Endothelial cell of umbilical vein (primary cell): ENCODE data around the gene ARF6. TPM values are rescaled to one million over a fixed set of nuclear protein-coding genes. Genes with fewer than 3 reads are reported as not detected.

ENCODE experiments used
- BruUV-seq: library from RNA; stranded (reverse); fragments of 400-500 nt; replicated peaks from 2 replicates; lab custom pipeline; 2021; lab: Mats Ljungman, UMichigan
- CTCF ChIA-PET: fragments of 300-600, 350-600 bp; sonication (Branson Sonifier 250); formaldehyde crosslinking; loops from one replicate; lab custom pipeline; 2021; ENCODE audit warnings: antibody characterized with exemption, inconsistent platforms; lab: Charles Lee
- POLR2A ChIA-PET: fragments of 300-600, 350-600 bp; sonication (Branson Sonifier 250); formaldehyde crosslinking; loops from one replicate; lab custom pipeline; 2021; ENCODE audit warnings: antibody characterized with exemption, inconsistent platforms; lab: Charles Lee
- DNase-seq: peaks from one replicate; pipeline ENCODE4 v3.0.0-alpha.2; 2011; ENCODE audit warnings: low read depth, low spot score
- FAIRE-seq: peaks from 2 replicates; lab custom pipeline; 2011; peaks lifted over from hg19 to GRCh38; lab: Jason Lieb, UNC
- H2AFZ ChIP-seq: 2 replicates; pipeline ENCODE4 v1.6.0; 2012; ENCODE audit warnings: low read depth, low read length, control low read depth, inconsistent platforms
- H3K27ac ChIP-seq: 2 replicates; pipeline ENCODE4 v1.5.1; 2011; ENCODE audit warnings: low read depth, mild to moderate bottlenecking, control low read depth, low read length, moderate library complexity; ENCODE audit not compliant: insufficient read depth
- H3K27me3 ChIP-seq, 2 experiments: 2 replicates each; pipeline versions ENCODE4 v1.6.0 to v1.6.1; 2011; ENCODE audit warnings: low read length in 2 of 2, mixed read lengths in 1 of 2; ENCODE audit not compliant: control insufficient read depth in 2 of 2, insufficient read depth in 2 of 2
- H3K36me3 ChIP-seq, 2 experiments: 2 replicates in 1 of 2; 3 replicates in 1 of 2; pipeline ENCODE4 v1.5.1; 2011; ENCODE audit warnings: low read length in 2 of 2, mild to moderate bottlenecking in 1 of 2, moderate library complexity in 1 of 2; ENCODE audit not compliant: control insufficient read depth in 2 of 2, insufficient read depth in 2 of 2; ENCODE audit errors: extremely low read depth in 1 of 2
- H3K4me1 ChIP-seq: 3 replicates; pipeline ENCODE4 v1.5.1; 2011; ENCODE audit warnings: mild to moderate bottlenecking, low read length; ENCODE audit not compliant: control insufficient read depth, insufficient read depth; ENCODE audit errors: extremely low read depth
- H3K4me2 ChIP-seq: 2 replicates; pipeline ENCODE4 v1.6.1; 2011; ENCODE audit warnings: low read length, control low read depth, mixed read lengths; ENCODE audit not compliant: insufficient read depth
- H3K4me3 ChIP-seq, 3 experiments: fragments of 200-600 bp in 1 of 3; sonication (generic), shearing (Covaris generic) in 1 of 3; replicated peaks in 1 of 3; 2 replicates each; pipeline ENCODE4 v1.5.1; 2011 to 2016; ENCODE audit warnings: control low read depth in 3 of 3, low read length in 3 of 3, mild to moderate bottlenecking in 2 of 3, inconsistent platforms in 1 of 3, low read depth in 1 of 3, moderate library complexity in 1 of 3; ENCODE audit not compliant: insufficient read depth in 1 of 3
- H3K79me2 ChIP-seq: 2 replicates; pipeline ENCODE4 v1.6.0; 2012; ENCODE audit warnings: low read length, inconsistent platforms; ENCODE audit not compliant: control insufficient read depth, insufficient read depth
- H3K9ac ChIP-seq: replicated peaks from 2 replicates; pipeline ENCODE3; 2011; ENCODE audit warnings: low read length, control low read depth; ENCODE audit not compliant: insufficient read depth; ENCODE audit errors: extremely low read depth
- H3K9me1 ChIP-seq: replicated peaks from 3 replicates; pipeline ENCODE4 v1.6.0; 2011; ENCODE audit warnings: mild to moderate bottlenecking, low read length; ENCODE audit not compliant: control insufficient read depth, insufficient read depth; ENCODE audit errors: extremely low read depth
- H3K9me3 ChIP-seq: replicated peaks from 2 replicates; pipeline ENCODE4 v1.5.1; 2012; ENCODE audit warnings: low read length, inconsistent platforms; ENCODE audit not compliant: control insufficient read depth, insufficient read depth
- H4K20me1 ChIP-seq: replicated peaks from 2 replicates; pipeline ENCODE3; 2011; ENCODE audit warnings: mild to moderate bottlenecking, low read length; ENCODE audit not compliant: control insufficient read depth, insufficient read depth; ENCODE audit errors: extremely low read depth
- EZH2 ChIP-seq: IDR thresholded peaks from 2 replicates; pipeline ENCODE4 v1.6.1; 2012; ENCODE audit warnings: borderline replicate concordance, low read depth, mild to moderate bottlenecking, moderate library complexity, low read length, inconsistent platforms; ENCODE audit not compliant: severe bottlenecking
- FOS ChIP-seq: IDR thresholded peaks from 2 replicates; pipeline ENCODE4 v1.6.1; 2011; ENCODE audit warnings: mild to moderate bottlenecking, low read length, moderate library complexity, borderline replicate concordance; ENCODE audit not compliant: insufficient read depth
- GATA2 ChIP-seq: IDR thresholded peaks from 2 replicates; pipeline ENCODE4 v1.7.0; 2011; ENCODE audit warnings: low read depth, mild to moderate bottlenecking, moderate library complexity, mixed read lengths, low read length; ENCODE audit not compliant: insufficient read length, insufficient read depth
- JUN ChIP-seq: IDR thresholded peaks from 2 replicates; pipeline ENCODE4 v1.6.1; 2011; ENCODE audit warnings: borderline replicate concordance, low read depth; ENCODE audit not compliant: insufficient read length, insufficient read depth
- MYC ChIP-seq: IDR thresholded peaks from one replicate; pipeline ENCODE4 v1.6.1; 2011; ENCODE audit warnings: mild to moderate bottlenecking, low read depth, low read length
- POLR2A ChIP-seq: IDR thresholded peaks from 2 replicates; pipeline ENCODE4 v1.6.1; 2012; ENCODE audit warnings: low read depth, mild to moderate bottlenecking, control low read depth, low read length
- POLR2AphosphoS5 ChIP-seq: IDR thresholded peaks from 2 replicates; pipeline ENCODE4 v1.6.1; 2012; ENCODE audit warnings: low read depth, mild to moderate bottlenecking, control low read depth, low read length, moderate library complexity; ENCODE audit not compliant: insufficient read depth
- dilution Hi-C: fragments of 300-500 bp; cut with MboI; formaldehyde crosslinking; loops from one replicate; pipeline ENCODE4 v1.15.0; 2019; ENCODE audit warnings: low sequenced_read_pairs; ENCODE audit not compliant: extremely low pct_ligation_motif_present
- intact Hi-C: fragments of 100-400 bp; cut with micrococcal nuclease; formaldehyde crosslinking; loops from one replicate; pipeline ENCODE4 v1.10.0; 2022
- polyA plus RNA-seq, 4 experiments: library from polyadenylated mRNA; depleted of rRNA in 3 of 4; stranded (reverse) in 3 of 4; unstranded in 1 of 4; fragments of >200 nt; gene quantifications; 2 replicates each; pipeline versions ENCODE4 v1.2.1 to v1.2.3, GENCODE V29; 2011 to 2012; ENCODE audit warnings: missing spikeins in 1 of 4
- total RNA-seq: library from RNA; stranded (reverse); gene quantifications from 2 replicates; pipeline ENCODE4 v1.2.3, GENCODE V29; 2021
- TF ChIP-seq, protein P1 (sequence below), 2 donors: IDR thresholded peaks; 1 replicate in 1 of 2; 2 replicates in 1 of 2; pipeline ENCODE4 v1.5.1; 2011; ENCODE audit warnings: low read length in 2 of 2, mild to moderate bottlenecking in 2 of 2, moderate library complexity in 2 of 2, control low read depth in 1 of 2, inconsistent platforms in 1 of 2, low read depth in 1 of 2; ENCODE audit not compliant: insufficient read depth in 1 of 2; ENCODE audit errors: extremely low read depth in 1 of 2
- TF ChIP-seq, protein P2 (sequence below): IDR thresholded peaks from 2 replicates; pipeline ENCODE4 v1.6.1; 2011; ENCODE audit not compliant: insufficient read depth, insufficient read length

Gene ARF6
- total and polyA plus RNA-seq, 2 donors (not counting 3 experiments of a cell fraction or from before 2014, with no cell fraction given), result 21.7 to 73.6 TPM

DNA sequence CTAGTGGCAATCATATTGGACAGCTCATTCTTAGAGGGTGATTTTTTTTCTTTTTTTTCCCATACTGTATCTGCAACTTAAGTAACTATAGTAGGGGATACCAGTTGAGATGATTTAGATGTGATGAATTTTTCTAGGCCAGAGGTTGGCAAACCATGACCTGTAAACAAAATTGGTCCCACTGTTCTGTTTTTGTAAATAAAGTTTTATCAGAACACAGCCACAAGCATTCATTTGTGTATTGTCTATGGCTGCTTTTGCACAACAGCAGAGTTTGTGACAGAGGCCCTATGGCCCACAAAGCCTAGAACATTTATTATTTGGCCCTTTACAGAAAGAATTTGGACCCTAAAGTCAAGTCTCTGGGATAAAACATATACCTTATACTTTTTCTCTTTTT is 11.4 kb downstream of the ARF6 start:
- H3K9ac ChIP-seq, result no peak overlapping the region
- BruUV-seq, result no TSS peak
- TF ChIP-seq JUN, result no peak
- TF ChIP-seq EZH2, result no peak
- TF ChIP-seq FOS, result no peak
- TF ChIP-seq POLR2AphosphoS5, result no peak
- TF ChIP-seq POLR2A, result no peak
- TF ChIP-seq MYC, result no peak
- TF ChIP-seq GATA2, result no peak
- TF ChIP-seq, protein P1, sequence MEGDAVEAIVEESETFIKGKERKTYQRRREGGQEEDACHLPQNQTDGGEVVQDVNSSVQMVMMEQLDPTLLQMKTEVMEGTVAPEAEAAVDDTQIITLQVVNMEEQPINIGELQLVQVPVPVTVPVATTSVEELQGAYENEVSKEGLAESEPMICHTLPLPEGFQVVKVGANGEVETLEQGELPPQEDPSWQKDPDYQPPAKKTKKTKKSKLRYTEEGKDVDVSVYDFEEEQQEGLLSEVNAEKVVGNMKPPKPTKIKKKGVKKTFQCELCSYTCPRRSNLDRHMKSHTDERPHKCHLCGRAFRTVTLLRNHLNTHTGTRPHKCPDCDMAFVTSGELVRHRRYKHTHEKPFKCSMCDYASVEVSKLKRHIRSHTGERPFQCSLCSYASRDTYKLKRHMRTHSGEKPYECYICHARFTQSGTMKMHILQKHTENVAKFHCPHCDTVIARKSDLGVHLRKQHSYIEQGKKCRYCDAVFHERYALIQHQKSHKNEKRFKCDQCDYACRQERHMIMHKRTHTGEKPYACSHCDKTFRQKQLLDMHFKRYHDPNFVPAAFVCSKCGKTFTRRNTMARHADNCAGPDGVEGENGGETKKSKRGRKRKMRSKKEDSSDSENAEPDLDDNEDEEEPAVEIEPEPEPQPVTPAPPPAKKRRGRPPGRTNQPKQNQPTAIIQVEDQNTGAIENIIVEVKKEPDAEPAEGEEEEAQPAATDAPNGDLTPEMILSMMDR (IDR thresholded peaks at IDR 0.05; ENCODE audit: extremely low read depth in 1 of 2, insufficient read depth in 1 of 2, low read depth in 1 of 2, low read length in 2 of 2), result no peak
- TF ChIP-seq, protein P2, sequence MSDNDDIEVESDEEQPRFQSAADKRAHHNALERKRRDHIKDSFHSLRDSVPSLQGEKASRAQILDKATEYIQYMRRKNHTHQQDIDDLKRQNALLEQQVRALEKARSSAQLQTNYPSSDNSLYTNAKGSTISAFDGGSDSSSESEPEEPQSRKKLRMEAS, result no peak
- CTCF ChIA-PET, result no interaction called here
- H3K4me2 ChIP-seq, result no peak overlapping the region
- FAIRE-seq (no peak), DNase-seq (no peak)
- H4K20me1 ChIP-seq, result no peaks in the 10 kb centered on the region
- no peaks in the 10 kb centered on the region for H3K79me2 ChIP-seq
- H3K36me3 ChIP-seq, result no peaks in the 10 kb centered on the region
- POLR2A ChIA-PET, result no interaction called here
- no peak overlapping the region for H3K4me3 ChIP-seq
- H3K27me3 ChIP-seq, result no peaks in the 10 kb centered on the region
- peaks cover 18% of the 10 kb centered on the region for H3K4me1 ChIP-seq
- no peak overlapping the region for H3K27ac ChIP-seq
- intact Hi-C loops, result no loop called here
- no peak overlapping the region for H2AFZ ChIP-seq
- H3K9me3 ChIP-seq, result no peaks in the 10 kb centered on the region
- dilution Hi-C loops, result no loop called here
- no peaks in the 10 kb centered on the region for H3K9me1 ChIP-seq
